A673 (cell line): ENCODE results near the gene GALNT4. TPM values are rescaled to one million over a fixed set of nuclear protein-coding genes. Genes with fewer than 3 reads are reported as not detected.
A peak's percentile ranks its signal among the peaks of the same experiment; 100 is the strongest.

Experiments
- BruUV-seq: library from RNA; stranded (reverse); fragments of 400-500 nt; replicated peaks from 2 replicates; lab custom pipeline; 2021; lab: Mats Ljungman, UMichigan
- CTCF ChIA-PET: fragments of 300-600 bp; sonication (Branson Sonifier 250); formaldehyde crosslinking; loops from one replicate; lab custom pipeline; 2022; ENCODE audit warnings: antibody characterized with exemption; lab: Charles Lee
- POLR2A ChIA-PET: fragments of 300-600 bp; sonication (Branson Sonifier 250); formaldehyde crosslinking; loops from one replicate; lab custom pipeline; 2022; ENCODE audit warnings: antibody characterized with exemption; ENCODE audit not compliant: low non-redundant PET; lab: Charles Lee
- DNase-seq: peaks from one replicate; pipeline ENCODE4 v3.0.0-alpha.2; 2015; ENCODE audit warnings: low spot score
- H3K27ac ChIP-seq: fragments of 200-600 bp; sonication (generic); 2 replicates; pipeline ENCODE4 v1.5.1; 2016; ENCODE audit warnings: mixed run types, low read depth, mild to moderate bottlenecking, mixed read lengths, antibody characterized with exemption, low read length; ENCODE audit not compliant: poor library complexity, severe bottlenecking
- H3K27me3 ChIP-seq: fragments of 200-600 bp; sonication (generic); replicated peaks from 2 replicates; pipeline ENCODE4 v1.6.1; 2017; ENCODE audit warnings: mixed run types, low read depth, mild to moderate bottlenecking, mixed read lengths, antibody characterized with exemption, low read length; ENCODE audit not compliant: insufficient read depth, poor library complexity
- H3K36me3 ChIP-seq: fragments of 200-600 bp; sonication (generic); 2 replicates; pipeline ENCODE4 v1.6.1; 2016; ENCODE audit warnings: mixed run types, mild to moderate bottlenecking, mixed read lengths, antibody characterized with exemption, low read length; ENCODE audit not compliant: insufficient read depth, poor library complexity, severe bottlenecking
- H3K4me1 ChIP-seq: fragments of 200-600 bp; sonication (generic); 2 replicates; pipeline ENCODE4 v1.6.1; 2017; ENCODE audit warnings: mixed run types, mild to moderate bottlenecking, mixed read lengths, antibody characterized with exemption, low read length; ENCODE audit not compliant: insufficient read depth, poor library complexity, severe bottlenecking
- H3K4me3 ChIP-seq: fragments of 200-600 bp; sonication (generic); 2 replicates; pipeline ENCODE4 v1.5.1; 2016; ENCODE audit warnings: low read depth, mixed run types, mild to moderate bottlenecking, mixed read lengths, low read length; ENCODE audit not compliant: poor library complexity, severe bottlenecking
- H3K9me3 ChIP-seq: fragments of 200-600 bp; sonication (generic); 2 replicates; pipeline ENCODE4 v1.6.1; 2016; ENCODE audit warnings: mixed run types, low read depth, mild to moderate bottlenecking, mixed read lengths, antibody characterized with exemption, low read length; ENCODE audit not compliant: poor library complexity, severe bottlenecking
- EZH2 ChIP-seq: fragments of 200-600 bp; sonication (generic); IDR thresholded peaks from 2 replicates; pipeline ENCODE4 v1.6.1; 2017; ENCODE audit warnings: borderline replicate concordance, low read depth, mild to moderate bottlenecking, mixed read lengths, antibody characterized with exemption, low read length; ENCODE audit not compliant: poor library complexity, severe bottlenecking
- intact Hi-C: fragments of 100-400 bp; cut with micrococcal nuclease; formaldehyde crosslinking; loops from one replicate; pipeline ENCODE4 v1.10.0; 2022; ENCODE audit not compliant: unreplicated experiment
- total RNA-seq: library from RNA; stranded (reverse); gene quantifications from 2 replicates; pipeline ENCODE4 v1.2.3, GENCODE V29; 2021
- TF ChIP-seq, protein P1 (sequence below): fragments of 300-800, 200-600 bp; sonication (generic); conservative IDR thresholded peaks from 2 replicates; pipeline ENCODE4 v1.5.1; 2017; ENCODE audit warnings: low read depth, mild to moderate bottlenecking, antibody characterized with exemption, low read length, moderate library complexity, mixed read lengths

The GALNT4 gene
- total RNA-seq, 1 experiment from 2014 or later: 14.3 TPM

GRCh38 chr12:89556976-89557375, 32.4 kb upstream of the GALNT4 start:
- no peaks in the 10 kb centered on the region for H3K36me3 ChIP-seq
- H3K27ac ChIP-seq: no peak overlapping the region
- no peak overlapping the region for H3K4me3 ChIP-seq
- H3K27me3 ChIP-seq: no peaks in the 10 kb centered on the region
- H3K9me3 ChIP-seq: no peaks in the 10 kb centered on the region
- no peaks in the 10 kb centered on the region for H3K4me1 ChIP-seq
- no TSS peak for BruUV-seq
- ChIA-PET POLR2A (no interaction called here), CTCF (no interaction called here)
- TF ChIP-seq, protein P1, sequence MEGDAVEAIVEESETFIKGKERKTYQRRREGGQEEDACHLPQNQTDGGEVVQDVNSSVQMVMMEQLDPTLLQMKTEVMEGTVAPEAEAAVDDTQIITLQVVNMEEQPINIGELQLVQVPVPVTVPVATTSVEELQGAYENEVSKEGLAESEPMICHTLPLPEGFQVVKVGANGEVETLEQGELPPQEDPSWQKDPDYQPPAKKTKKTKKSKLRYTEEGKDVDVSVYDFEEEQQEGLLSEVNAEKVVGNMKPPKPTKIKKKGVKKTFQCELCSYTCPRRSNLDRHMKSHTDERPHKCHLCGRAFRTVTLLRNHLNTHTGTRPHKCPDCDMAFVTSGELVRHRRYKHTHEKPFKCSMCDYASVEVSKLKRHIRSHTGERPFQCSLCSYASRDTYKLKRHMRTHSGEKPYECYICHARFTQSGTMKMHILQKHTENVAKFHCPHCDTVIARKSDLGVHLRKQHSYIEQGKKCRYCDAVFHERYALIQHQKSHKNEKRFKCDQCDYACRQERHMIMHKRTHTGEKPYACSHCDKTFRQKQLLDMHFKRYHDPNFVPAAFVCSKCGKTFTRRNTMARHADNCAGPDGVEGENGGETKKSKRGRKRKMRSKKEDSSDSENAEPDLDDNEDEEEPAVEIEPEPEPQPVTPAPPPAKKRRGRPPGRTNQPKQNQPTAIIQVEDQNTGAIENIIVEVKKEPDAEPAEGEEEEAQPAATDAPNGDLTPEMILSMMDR: no peak
- TF ChIP-seq EZH2: no peak
- intact Hi-C loops: no loop called here
- peak; percentile 58 for DNase-seq

DNA sequence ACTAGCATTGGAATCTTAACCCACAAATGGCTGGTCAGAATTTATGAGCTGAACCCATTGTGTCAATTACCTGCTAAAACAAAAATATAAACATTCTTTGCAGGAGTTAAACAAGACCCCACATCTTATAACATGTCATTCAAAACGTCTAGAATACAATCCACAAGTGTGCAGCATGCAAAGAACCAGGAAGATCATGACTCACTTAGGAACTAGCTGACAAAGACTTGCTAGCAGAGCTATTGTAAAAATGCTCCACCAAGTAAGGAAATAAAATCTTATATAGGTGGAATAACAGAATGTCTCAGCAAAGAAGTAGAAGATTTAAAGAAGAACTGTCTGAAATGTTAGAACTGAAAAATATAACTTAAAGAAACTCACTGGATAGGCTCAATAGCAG, 27.8 kb upstream of the GALNT4 start:
- H3K4me3 ChIP-seq: no peak overlapping the region
- H3K9me3 ChIP-seq: no peaks in the 10 kb centered on the region
- intact Hi-C loops: no loop called here
- TF ChIP-seq EZH2: no peak
- TF ChIP-seq, protein P1: no peak
- H3K4me1 ChIP-seq: no peaks in the 10 kb centered on the region
- ChIA-PET POLR2A (no interaction called here), CTCF (no interaction called here)
- no peak for DNase-seq
- no peak overlapping the region for H3K27ac ChIP-seq
- no peaks in the 10 kb centered on the region for H3K36me3 ChIP-seq
- no peaks in the 10 kb centered on the region for H3K27me3 ChIP-seq
- BruUV-seq: no TSS peak

DNA sequence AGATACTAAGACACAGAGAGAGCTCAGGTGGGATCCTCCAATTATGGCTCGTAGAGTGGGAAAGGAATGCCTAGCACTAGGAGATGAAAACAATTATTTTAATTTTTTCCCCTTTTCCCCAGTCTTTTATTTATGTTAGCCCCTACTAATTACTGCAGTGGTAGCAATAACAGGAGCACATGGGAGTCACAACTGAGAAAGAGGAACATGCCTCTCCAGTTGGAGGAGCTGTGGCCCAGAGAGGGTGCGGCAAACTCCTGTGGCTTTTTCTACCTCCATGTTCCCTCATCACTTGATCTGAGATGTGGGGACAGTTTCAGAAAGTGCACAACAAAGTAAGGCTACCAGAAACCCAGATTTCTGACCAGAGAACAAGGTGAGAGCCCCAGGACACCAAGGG, 27.2 kb upstream of the GALNT4 start:
- POLR2A ChIA-PET: no interaction called here

More for the DNA sequence above, 27.2 kb upstream of the GALNT4 start:
- intact Hi-C loops: no loop called here
- TF ChIP-seq, protein P1: no peak
- TF ChIP-seq EZH2: no peak
- Histone ChIP-seq H3K4me3 (no peak overlapping the region), H3K9me3 (no peaks in the 10 kb centered on the region), H3K4me1 (no peaks in the 10 kb centered on the region), H3K27me3 (no peaks in the 10 kb centered on the region), H3K27ac (no peak overlapping the region), H3K36me3 (no peaks in the 10 kb centered on the region)
- no peak for DNase-seq
- no TSS peak for BruUV-seq
- CTCF ChIA-PET: no interaction called here
